ENCODE data around the gene ARSG.

The ARSG gene

GRCh38 chr17:68456339-68457167, 165.3 kb downstream of the ARSG start:
- peak; percentile 88 for DNase-seq

DNA sequence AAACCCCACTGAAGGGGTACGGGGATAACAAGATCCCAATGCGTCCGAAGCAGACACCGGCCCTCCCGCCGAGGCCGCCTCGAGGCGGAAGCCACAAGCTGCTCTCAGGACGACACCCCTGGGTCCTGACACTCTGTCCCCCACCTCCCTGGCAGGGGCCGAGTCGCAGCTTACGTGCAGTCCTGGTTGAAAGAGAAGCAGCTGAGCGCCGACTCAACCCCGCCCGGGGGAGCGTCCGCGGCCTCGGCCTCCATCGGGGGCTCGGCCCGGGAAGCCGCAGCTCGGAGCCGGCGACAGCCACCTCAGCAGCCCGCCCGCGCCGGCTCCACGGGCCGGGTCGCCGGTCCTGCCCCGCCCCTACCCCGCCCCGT, 165.9 kb downstream of the ARSG start, which contains the start of gene WIPI1:
WIPI1 (minus strand) TSS at position 329 of the 371 bp plus-strand sequence; CDS start at position 254, 75 bp downstream.
- DNase-seq, result no peak

DNA sequence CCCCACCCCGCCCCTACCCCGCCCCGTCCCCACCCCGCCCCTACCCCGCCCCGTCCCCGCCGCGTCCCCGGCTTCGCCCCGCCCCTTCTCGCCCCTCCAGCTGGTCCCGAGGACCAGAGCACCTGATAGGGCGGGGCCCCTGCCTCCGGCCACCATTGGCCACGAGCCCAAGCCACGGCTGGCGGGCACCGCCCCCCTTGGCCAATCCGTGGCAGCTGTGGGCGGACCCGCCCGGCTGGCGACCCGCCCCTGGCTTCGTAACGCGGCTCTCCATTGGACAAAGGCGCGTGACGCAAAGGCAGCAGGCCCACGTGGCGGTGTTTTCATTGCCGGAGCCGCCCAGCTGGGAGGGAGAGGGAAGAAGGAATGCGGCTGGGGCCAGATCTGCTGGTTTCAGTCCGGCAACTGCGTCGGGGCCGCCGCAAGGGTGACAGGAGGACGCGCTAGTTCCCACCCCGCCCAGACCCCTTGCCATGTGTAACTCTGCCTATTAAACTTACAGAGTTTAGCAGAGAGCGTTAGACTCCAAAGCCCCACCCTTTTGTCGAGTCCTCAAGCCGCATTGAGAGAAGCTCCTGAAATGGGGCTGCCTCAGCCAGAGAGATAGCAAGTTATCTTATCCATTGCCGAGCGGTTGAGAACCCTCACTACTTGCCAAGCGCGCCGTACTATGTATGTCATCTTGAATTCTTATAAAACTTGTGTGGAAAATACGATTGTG, 166.4 kb downstream of the ARSG start:
- peak; percentile 98 for DNase-seq

DNA sequence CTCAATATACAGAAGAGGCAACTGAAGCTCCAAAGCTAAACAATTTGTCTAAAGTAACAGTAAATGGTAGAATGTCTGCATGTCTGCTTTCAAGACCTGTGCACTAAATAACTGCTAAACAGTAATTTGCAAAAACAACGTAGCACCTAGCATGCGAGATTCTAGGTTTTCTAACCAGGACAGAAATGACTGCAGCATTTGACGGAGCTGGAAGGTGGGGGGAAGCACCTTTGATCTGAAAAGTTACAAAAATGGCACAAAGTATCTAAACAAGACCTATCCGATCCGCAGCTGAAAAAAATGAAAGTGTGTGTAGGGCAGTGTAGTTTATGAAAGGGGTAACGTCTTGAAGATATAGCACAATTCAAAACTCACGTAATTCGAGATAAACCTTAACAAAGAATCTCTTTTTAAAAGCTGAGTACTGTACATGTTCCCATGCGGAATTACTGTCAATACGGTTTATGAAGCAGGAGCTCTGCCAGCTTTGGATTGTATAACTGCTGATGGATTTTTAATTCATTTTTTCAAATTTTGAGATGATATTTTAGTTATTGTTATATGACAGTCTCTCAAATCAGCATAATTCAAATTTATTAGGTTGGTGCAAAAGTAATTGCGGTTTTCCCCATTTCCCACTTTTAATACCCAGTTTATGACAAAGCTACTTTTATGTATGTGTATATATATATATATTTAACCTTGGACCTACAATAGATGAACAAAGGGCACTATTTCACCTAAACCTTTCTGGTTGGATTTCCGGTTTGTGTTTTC, 167.2 kb downstream of the ARSG start:
- DNase-seq, result no peak

DNA sequence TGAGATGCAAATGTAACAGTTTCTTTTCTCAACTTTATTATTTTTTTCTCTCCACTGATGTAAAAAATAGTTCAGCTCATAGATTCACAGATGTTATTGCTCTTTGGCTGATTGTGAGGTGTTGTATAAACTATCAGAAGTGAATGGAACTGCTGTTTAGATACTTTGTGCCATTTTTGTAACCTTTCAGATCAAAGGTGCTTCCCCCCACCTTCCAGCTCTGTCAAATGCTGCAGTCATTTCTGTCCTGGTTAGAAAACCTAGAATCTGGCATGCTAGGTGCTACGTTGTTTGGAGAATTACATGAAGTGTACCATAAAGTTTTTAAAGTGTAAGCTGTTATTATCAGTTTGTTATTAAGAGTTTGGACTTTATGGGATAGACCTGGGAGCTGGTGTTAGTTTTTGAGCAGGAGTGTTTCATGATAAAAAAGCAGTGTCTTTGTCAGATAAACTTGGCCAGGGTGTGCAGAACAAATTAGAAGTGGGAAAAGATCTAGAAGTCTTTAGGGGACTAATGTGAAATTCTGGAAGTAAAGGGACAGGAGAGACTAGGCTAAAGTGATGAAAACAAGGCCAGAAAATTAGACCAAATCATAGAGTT, 167.8 kb downstream of the ARSG start:
- DNase-seq, result no peak

- DNase-seq, result no peak
Observed at GRCh38 chr17:68460146-68460545, 168.9 kb downstream of the ARSG start.

GRCh38 chr17:68460715-68461114, 169.4 kb downstream of the ARSG start:
- DNase-seq, result no peak

GRCh38 chr17:68461122-68461539, 169.8 kb downstream of the ARSG start:
- DNase-seq, result no peak

DNA sequence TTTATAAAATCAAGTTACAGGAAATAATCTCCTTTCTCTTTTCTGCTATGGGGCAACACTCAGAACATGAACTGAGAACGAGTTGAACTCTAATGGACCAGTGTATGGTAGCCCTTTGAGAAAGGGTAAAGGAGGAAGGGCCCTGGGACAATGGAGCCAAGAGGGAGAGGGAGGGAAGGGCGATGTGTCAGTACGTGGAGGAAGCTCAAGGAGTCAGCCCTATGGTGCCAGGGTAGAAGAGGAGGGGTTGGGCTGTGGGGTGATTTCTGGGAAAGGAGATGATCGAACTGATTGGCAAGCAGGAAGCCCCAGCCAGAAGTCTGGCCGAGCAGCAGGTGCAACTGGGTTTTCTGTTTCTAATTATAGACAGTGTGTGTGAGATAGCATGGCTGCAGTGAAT, 170.3 kb downstream of the ARSG start:
- no peak for DNase-seq

GRCh38 chr17:68462381-68463210, 171.3 kb downstream of the ARSG start:
- DNase-seq, result peak; percentile 81

- no peak for DNase-seq
Observed at GRCh38 chr17:68463211-68464019, 172.1 kb downstream of the ARSG start.

DNA sequence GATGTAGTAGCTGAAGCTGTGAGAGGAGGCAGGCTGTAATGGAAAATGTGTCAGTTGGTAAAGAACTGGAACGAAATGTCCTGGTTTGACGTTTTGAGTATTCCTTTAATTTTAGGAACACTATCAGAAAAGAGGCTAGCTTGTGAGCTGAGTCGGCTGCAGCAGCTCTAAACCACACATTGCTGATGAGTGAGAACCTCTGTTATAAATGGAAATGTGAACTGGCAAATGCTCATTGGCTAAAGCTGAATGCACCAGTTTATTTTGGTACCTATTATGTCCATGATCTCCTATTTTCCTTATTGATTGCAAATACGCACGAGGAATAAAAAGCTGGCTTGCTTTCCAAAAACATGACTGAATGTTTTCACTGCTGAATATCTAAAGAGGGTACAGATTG, 177.0 kb downstream of the ARSG start:
- DNase-seq, result peak; percentile 43

GRCh38 chr17:68468788-68469187, 177.5 kb downstream of the ARSG start:
- peak; percentile 78 for DNase-seq
